ENCODE data around the gene CCT5.

CCT5 gene

GRCh38 chr5:10290438-10290837 lies 40.4 kb downstream of the CCT5 start:
- TF ChIP-seq, protein P1, sequence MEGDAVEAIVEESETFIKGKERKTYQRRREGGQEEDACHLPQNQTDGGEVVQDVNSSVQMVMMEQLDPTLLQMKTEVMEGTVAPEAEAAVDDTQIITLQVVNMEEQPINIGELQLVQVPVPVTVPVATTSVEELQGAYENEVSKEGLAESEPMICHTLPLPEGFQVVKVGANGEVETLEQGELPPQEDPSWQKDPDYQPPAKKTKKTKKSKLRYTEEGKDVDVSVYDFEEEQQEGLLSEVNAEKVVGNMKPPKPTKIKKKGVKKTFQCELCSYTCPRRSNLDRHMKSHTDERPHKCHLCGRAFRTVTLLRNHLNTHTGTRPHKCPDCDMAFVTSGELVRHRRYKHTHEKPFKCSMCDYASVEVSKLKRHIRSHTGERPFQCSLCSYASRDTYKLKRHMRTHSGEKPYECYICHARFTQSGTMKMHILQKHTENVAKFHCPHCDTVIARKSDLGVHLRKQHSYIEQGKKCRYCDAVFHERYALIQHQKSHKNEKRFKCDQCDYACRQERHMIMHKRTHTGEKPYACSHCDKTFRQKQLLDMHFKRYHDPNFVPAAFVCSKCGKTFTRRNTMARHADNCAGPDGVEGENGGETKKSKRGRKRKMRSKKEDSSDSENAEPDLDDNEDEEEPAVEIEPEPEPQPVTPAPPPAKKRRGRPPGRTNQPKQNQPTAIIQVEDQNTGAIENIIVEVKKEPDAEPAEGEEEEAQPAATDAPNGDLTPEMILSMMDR (IDR thresholded peaks at IDR 0.05; ENCODE audit: borderline replicate concordance, insufficient read depth, low read depth, low read length), result no peak
- no peak overlapping the region for H3K4me3 ChIP-seq (ENCODE audit: low read depth, low read length)

GRCh38 chr5:10291692-10292339 lies 41.7 kb downstream of the CCT5 start:
- TF ChIP-seq, protein P1 (IDR thresholded peaks at IDR 0.05; ENCODE audit: borderline replicate concordance, insufficient read depth, low read depth, low read length), result no peak
- no peak overlapping the region for H3K4me3 ChIP-seq (ENCODE audit: low read depth, low read length)

DNA sequence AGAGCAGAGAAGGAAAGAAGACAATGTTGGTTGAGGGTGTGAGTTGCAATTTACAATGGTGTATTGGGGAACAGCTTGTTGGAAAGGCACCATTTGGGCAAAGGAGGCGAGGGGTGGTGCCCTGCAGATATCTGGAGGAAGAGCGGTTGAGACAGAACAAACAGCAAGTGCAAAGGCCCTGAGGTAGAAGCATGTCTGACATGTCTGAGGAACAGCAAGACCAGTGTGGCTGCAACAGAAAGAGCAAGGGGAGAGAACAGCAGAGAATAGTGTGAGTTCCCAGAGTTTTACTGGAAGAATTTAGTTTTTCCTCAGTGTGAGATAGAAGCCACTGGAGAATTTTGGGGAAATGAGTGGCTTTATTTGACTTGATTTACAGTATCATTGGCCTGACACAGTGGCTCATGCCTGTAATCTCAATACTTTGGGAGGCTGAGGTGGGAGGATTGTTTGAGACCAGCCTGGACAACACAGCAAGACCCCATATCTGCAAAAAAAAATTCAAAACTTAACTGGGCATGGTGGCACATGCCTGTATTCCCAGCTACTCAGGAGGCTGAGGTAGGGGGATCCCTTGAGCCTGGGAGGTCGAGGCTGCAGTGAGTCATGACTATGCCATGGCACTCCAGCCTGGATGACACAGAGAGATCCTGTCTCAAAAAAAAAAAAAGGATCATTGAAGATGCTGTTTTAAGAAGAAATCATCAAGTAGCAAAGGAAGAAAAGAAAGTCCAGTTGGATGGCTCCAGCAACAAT lies 44.0 kb downstream of the CCT5 start:
- TF ChIP-seq, protein P1 (IDR thresholded peaks at IDR 0.05; ENCODE audit: borderline replicate concordance, insufficient read depth, low read depth, low read length), result no peak
- no peak overlapping the region for H3K4me3 ChIP-seq (ENCODE audit: low read depth, low read length)

DNA sequence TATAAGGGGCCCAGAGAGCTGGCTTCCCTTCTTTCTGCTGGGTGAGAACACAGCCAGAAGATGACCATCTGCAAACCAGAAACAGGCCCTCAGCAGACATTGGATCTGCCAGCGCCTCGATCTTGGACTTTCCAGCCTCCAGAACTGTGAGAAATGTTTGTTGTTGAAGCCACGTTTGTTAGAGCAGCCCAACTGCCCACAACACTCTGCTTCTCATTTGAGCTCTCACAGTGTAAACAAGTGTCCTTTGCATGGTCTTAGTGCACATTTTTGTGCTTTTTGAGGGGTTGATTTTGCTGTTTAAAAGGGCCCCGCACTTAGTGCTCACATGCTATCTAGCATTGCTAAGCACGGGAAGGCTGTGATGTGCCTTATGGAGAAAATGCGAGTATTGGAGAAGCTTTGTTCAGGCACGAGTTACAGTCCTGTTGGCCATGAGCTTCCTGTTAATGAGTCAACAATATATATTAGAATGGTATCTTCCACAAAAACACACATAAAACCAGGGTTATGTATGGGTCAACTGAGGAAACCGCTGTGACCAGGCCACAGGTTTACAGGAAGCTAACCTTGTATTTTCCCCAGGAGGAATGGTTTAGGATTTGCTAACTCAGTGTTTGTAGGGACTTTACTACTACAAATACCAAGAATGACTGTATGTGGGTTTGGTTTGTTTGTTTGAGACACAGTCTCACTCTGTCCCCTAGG lies 45.7 kb downstream of the CCT5 start:
- TF ChIP-seq, protein P1 (IDR thresholded peaks at IDR 0.05; ENCODE audit: borderline replicate concordance, insufficient read depth, low read depth, low read length), result no peak
- no peak overlapping the region for H3K4me3 ChIP-seq (ENCODE audit: low read depth, low read length)

- TF ChIP-seq, protein P1 (IDR thresholded peaks at IDR 0.05; ENCODE audit: borderline replicate concordance, insufficient read depth, low read depth, low read length), result no peak
- H3K4me3 ChIP-seq (ENCODE audit: low read depth, low read length), result no peak overlapping the region
These were observed 47.6 kb downstream of the CCT5 start for GRCh38 chr5:10297646-10298204.

- no peak overlapping the region for H3K4me3 ChIP-seq (ENCODE audit: low read depth, low read length)
- TF ChIP-seq, protein P1 (IDR thresholded peaks at IDR 0.05; ENCODE audit: borderline replicate concordance, insufficient read depth, low read depth, low read length), result no peak
These were observed 50.2 kb downstream of the CCT5 start for GRCh38 chr5:10300246-10300645.

Data from GM12875 (cell line).